ENCODE measurements around the gene ATG2B.

The ATG2B gene

GRCh38 chr14:96403409-96403808 lies 40.3 kb upstream of the ATG2B start:
- ChIA-PET CTCF (no interaction called here), POLR2A (no interaction called here)
- no peak for DNase-seq (ENCODE audit: low read depth, low spot score)
- H3K4me3 ChIP-seq (ENCODE audit: low read depth, low read length) = no peak overlapping the region
- no peak for TF ChIP-seq CTCF (IDR thresholded peaks at IDR 0.05; ENCODE audit: insufficient read depth, low read length, missing control alignments)

- DNase-seq (ENCODE audit: low read depth, low spot score) = no peak
- no peak overlapping the region for H3K4me3 ChIP-seq (ENCODE audit: low read depth, low read length)
- CTCF ChIA-PET = interaction anchor here (0.5 kb wide), 1 partner anchor 229 kb away, joined by 3 read pairs; no protein-coding TSS in a partner anchor
- TF ChIP-seq CTCF (IDR thresholded peaks at IDR 0.05; ENCODE audit: insufficient read depth, low read length, missing control alignments) = no peak
- POLR2A ChIA-PET = no interaction called here
Observed at GRCh38 chr14:96400495-96400894, 37.4 kb upstream of the ATG2B start.

- ChIA-PET CTCF (no interaction called here), POLR2A (no interaction called here)
- no peak for DNase-seq (ENCODE audit: low read depth, low spot score)
- TF ChIP-seq CTCF (IDR thresholded peaks at IDR 0.05; ENCODE audit: insufficient read depth, low read length, missing control alignments) = no peak
- no peak overlapping the region for H3K4me3 ChIP-seq (ENCODE audit: low read depth, low read length)
Observed at GRCh38 chr14:96399405-96399804, 36.3 kb upstream of the ATG2B start.

- ChIA-PET POLR2A (no interaction called here), CTCF (no interaction called here)
- DNase-seq (ENCODE audit: low read depth, low spot score) = no peak
- no peak overlapping the region for H3K4me3 ChIP-seq (ENCODE audit: low read depth, low read length)
- TF ChIP-seq CTCF (IDR thresholded peaks at IDR 0.05; ENCODE audit: insufficient read depth, low read length, missing control alignments) = no peak
Observed at GRCh38 chr14:96398921-96399320, 35.8 kb upstream of the ATG2B start.

- ChIA-PET CTCF (no interaction called here), POLR2A (no interaction called here)
- no peak for TF ChIP-seq CTCF (IDR thresholded peaks at IDR 0.05; ENCODE audit: insufficient read depth, low read length, missing control alignments)
- DNase-seq (ENCODE audit: low read depth, low spot score) = no peak
- no peak overlapping the region for H3K4me3 ChIP-seq (ENCODE audit: low read depth, low read length)
Observed at GRCh38 chr14:96398432-96398831, 35.3 kb upstream of the ATG2B start.

- CTCF ChIA-PET = interaction anchor here (0.8 to 1.5 kb wide), 2 partner anchors 29 to 30 kb away, joined by 3 read pairs; no protein-coding TSS in a partner anchor
- no peak for TF ChIP-seq CTCF (IDR thresholded peaks at IDR 0.05; ENCODE audit: insufficient read depth, low read length, missing control alignments)
- DNase-seq (ENCODE audit: low read depth, low spot score) = no peak
- POLR2A ChIA-PET = no interaction called here
- H3K4me3 ChIP-seq (ENCODE audit: low read depth, low read length) = no peak overlapping the region
Observed at GRCh38 chr14:96394047-96394815, 31.1 kb upstream of the ATG2B start.

All from AG04449 (cell line).